H1 (cell line): ENCODE measurements around the gene DBNL. TPM values are rescaled to one million over a fixed set of nuclear protein-coding genes. Genes with fewer than 3 reads are reported as not detected.

Source experiments
- CTCF ChIA-PET: fragments of 300-600 bp; sonication (Branson Sonifier 250); formaldehyde crosslinking; loops from one replicate; lab custom pipeline; 2021; ENCODE audit not compliant: partially characterized antibody; lab: Charles Lee
- POLR2A ChIA-PET: fragments of 300-600 bp; sonication (Branson Sonifier 250); formaldehyde crosslinking; loops from one replicate; lab custom pipeline; 2021; ENCODE audit warnings: inconsistent platforms; ENCODE audit not compliant: partially characterized antibody; lab: Charles Lee
- DNase-seq, 2 experiments: peaks; one replicate each; pipeline versions ENCODE4 v3.0.0 to v3.0.0-alpha.2; 2010 to 2022; ENCODE audit warnings: low spot score in 2 of 2, low read depth in 1 of 2, mixed read lengths in 1 of 2
- FAIRE-seq: peaks from 2 replicates; lab custom pipeline; 2011; peaks lifted over from hg19 to GRCh38; lab: Jason Lieb, UNC
- H2AFZ ChIP-seq: 2 replicates; pipeline ENCODE4 v1.8.1; 2012; ENCODE audit warnings: low read length, inconsistent platforms
- H2AK5ac ChIP-seq: 2 replicates; pipeline ENCODE4 v1.6.1; 2013; ENCODE audit warnings: low read depth, low read length
- H2BK120ac ChIP-seq: replicated peaks from 2 replicates; pipeline ENCODE3; 2013; ENCODE audit warnings: low read depth, low read length, inconsistent platforms
- H2BK12ac ChIP-seq: 2 replicates; pipeline ENCODE4 v1.6.1; 2013; ENCODE audit warnings: low read depth, low read length
- H2BK15ac ChIP-seq: 2 replicates; pipeline ENCODE4 v1.6.1; 2013; ENCODE audit warnings: low read length
- H2BK20ac ChIP-seq: 2 replicates; pipeline ENCODE4 v1.6.1; 2013; ENCODE audit warnings: low read length
- H2BK5ac ChIP-seq: 2 replicates; pipeline ENCODE4 v1.6.1; 2013; ENCODE audit warnings: low read depth, low read length
- H3K14ac ChIP-seq: 2 replicates; pipeline ENCODE4 v1.6.1; 2013; ENCODE audit warnings: inconsistent platforms; ENCODE audit not compliant: insufficient read length
- H3K18ac ChIP-seq: 2 replicates; pipeline ENCODE4 v1.6.1; 2013; ENCODE audit warnings: low read length; ENCODE audit errors: extremely low read depth
- H3K23ac ChIP-seq: 2 replicates; pipeline ENCODE4 v1.6.1; 2013; ENCODE audit warnings: inconsistent platforms; ENCODE audit not compliant: insufficient read length
- H3K23me2 ChIP-seq: 2 replicates; pipeline ENCODE4 v1.6.1; 2013; ENCODE audit warnings: low read depth, low read length
- H3K27ac ChIP-seq: 2 replicates; pipeline ENCODE4 v1.6.1; 2011; ENCODE audit warnings: low read depth, low read length, inconsistent platforms
- H3K27me3 ChIP-seq, 4 experiments: replicated peaks in 1 of 4; 1 replicate in 1 of 4; 2 replicates in 3 of 4; pipeline versions ENCODE4 v1.6.1 to v1.8.1; 2011 to 2013; ENCODE audit warnings: low read length in 3 of 4, mild to moderate bottlenecking in 3 of 4, inconsistent platforms in 2 of 4, mixed read lengths in 2 of 4, moderate library complexity in 1 of 4; ENCODE audit not compliant: control insufficient read depth in 3 of 4, insufficient read depth in 3 of 4; ENCODE audit errors: extremely low read depth in 1 of 4
- H3K36me3 ChIP-seq, 4 experiments: 2 replicates each; pipeline versions ENCODE4 v1.6.1 to v1.8.1; 2011 to 2013; ENCODE audit warnings: mild to moderate bottlenecking in 4 of 4, low read length in 3 of 4, moderate library complexity in 2 of 4, control low read depth in 1 of 4, inconsistent platforms in 1 of 4; ENCODE audit not compliant: insufficient read depth in 4 of 4, control insufficient read depth in 2 of 4
- H3K4ac ChIP-seq: replicated peaks from 2 replicates; pipeline ENCODE3; 2013; ENCODE audit warnings: low read length, low read depth, mixed read lengths, inconsistent platforms; ENCODE audit not compliant: insufficient read length
- H3K4me1 ChIP-seq, 4 experiments: replicated peaks in 1 of 4; 1 replicate in 1 of 4; 2 replicates in 3 of 4; pipeline versions ENCODE4 v1.6.1 to v1.8.1; 2011 to 2013; ENCODE audit warnings: low read length in 3 of 4, inconsistent platforms in 2 of 4, mixed read lengths in 1 of 4; ENCODE audit not compliant: insufficient read depth in 4 of 4, control insufficient read depth in 3 of 4
- H3K4me2 ChIP-seq, 2 experiments: 2 replicates each; pipeline versions ENCODE4 v1.6.1 to v1.8.1; 2011 to 2013; ENCODE audit warnings: low read depth in 2 of 2, low read length in 2 of 2, control low read depth in 1 of 2, inconsistent platforms in 1 of 2, mild to moderate bottlenecking in 1 of 2; ENCODE audit not compliant: insufficient read depth in 1 of 2
- H3K4me3 ChIP-seq, 4 experiments: fragments of 200-600, 300-600 bp in 1 of 4; sonication (generic), shearing (Covaris generic), sonication (Bioruptor Twin) in 1 of 4; 2 replicates each; pipeline versions ENCODE4 v1.5.1 to v1.8.1; 2011 to 2016; ENCODE audit warnings: low read length in 4 of 4, low read depth in 3 of 4, control low read depth in 2 of 4, inconsistent platforms in 2 of 4, mild to moderate bottlenecking in 2 of 4, mixed read lengths in 1 of 4, moderate library complexity in 1 of 4; ENCODE audit not compliant: insufficient read depth in 2 of 4; ENCODE audit errors: extremely low read depth in 1 of 4
- H3K56ac ChIP-seq: replicated peaks from 2 replicates; pipeline ENCODE3; 2013; ENCODE audit warnings: low read depth, mild to moderate bottlenecking, mixed read lengths, low read length, inconsistent platforms; ENCODE audit not compliant: insufficient read length
- H3K79me1 ChIP-seq: 2 replicates; pipeline ENCODE4 v1.6.1; 2013; ENCODE audit warnings: low read depth, low read length, control low read depth
- H3K79me2 ChIP-seq, 2 experiments: 2 replicates each; pipeline versions ENCODE4 v1.6.1 to v1.8.1; 2012 to 2013; ENCODE audit warnings: low read length in 2 of 2, mild to moderate bottlenecking in 2 of 2, inconsistent platforms in 1 of 2; ENCODE audit not compliant: insufficient read depth in 2 of 2, control insufficient read depth in 1 of 2
- H3K9ac ChIP-seq, 4 experiments: replicated peaks in 1 of 4; 1 replicate in 1 of 4; 2 replicates in 3 of 4; pipeline versions ENCODE4 v1.6.1 to v1.8.1; 2011 to 2013; ENCODE audit warnings: low read depth in 3 of 4, low read length in 3 of 4, control low read depth in 2 of 4, mild to moderate bottlenecking in 2 of 4, moderate library complexity in 2 of 4, inconsistent platforms in 1 of 4; ENCODE audit errors: extremely low read depth in 1 of 4
- H3K9me3 ChIP-seq, 2 experiments: 2 replicates each; pipeline versions ENCODE4 v1.6.1 to v1.8.1; 2012 to 2013; ENCODE audit warnings: mild to moderate bottlenecking in 2 of 2, moderate library complexity in 2 of 2, control low read depth in 1 of 2, inconsistent platforms in 1 of 2, low read depth in 1 of 2, low read length in 1 of 2, mixed read lengths in 1 of 2; ENCODE audit not compliant: insufficient read depth in 2 of 2
- H4K20me1 ChIP-seq, 2 experiments: replicated peaks in 1 of 2; 2 replicates each; pipeline versions ENCODE3 to v1.8.1; 2011 to 2013; ENCODE audit warnings: inconsistent platforms in 2 of 2, low read length in 2 of 2, mild to moderate bottlenecking in 1 of 2; ENCODE audit not compliant: insufficient read depth in 2 of 2, control insufficient read depth in 1 of 2
- H4K5ac ChIP-seq: 2 replicates; pipeline ENCODE4 v1.6.1; 2013; ENCODE audit warnings: low read length, low read depth, mixed read lengths, inconsistent platforms; ENCODE audit not compliant: insufficient read length
- H4K8ac ChIP-seq: 2 replicates; pipeline ENCODE4 v1.8.0; 2013; ENCODE audit warnings: mild to moderate bottlenecking, moderate library complexity, low read length, inconsistent platforms; ENCODE audit not compliant: insufficient read depth; ENCODE audit errors: extremely low read depth
- H4K91ac ChIP-seq: replicated peaks from 2 replicates; pipeline ENCODE3; 2013; ENCODE audit warnings: low read length, mixed read lengths, inconsistent platforms; ENCODE audit not compliant: insufficient read length
- SP4 ChIP-seq: IDR thresholded peaks from 2 replicates; pipeline ENCODE4 v1.6.1; 2012; ENCODE audit warnings: low read length, inconsistent platforms
- TEAD4 ChIP-seq: IDR thresholded peaks from 2 replicates; pipeline ENCODE4 v1.6.1; 2012; ENCODE audit warnings: low read depth, low read length, inconsistent platforms, mixed read lengths
- WGBS, 2 experiments: shearing (Covaris generic) in 1 of 2; methylation state at CpG; one replicate each; pipeline versions ENCODE4 v1.1.6 to v1.1.7; 2013 to 2015; ENCODE audit warnings: low lambda C conversion rate in 2 of 2, mixed read lengths in 2 of 2, inconsistent platforms in 1 of 2, low coverage in 1 of 2, missing lambda C conversion rate in 1 of 2; ENCODE audit not compliant: insufficient replicate concordance in 2 of 2, insufficient coverage in 1 of 2, insufficient read length in 1 of 2; ENCODE audit errors: extremely low coverage in 1 of 2, missing lambda C conversion rate in 1 of 2; 5-methylcytosine and 5-hydroxymethylcytosine counted together
- polyA plus RNA-seq, 7 experiments: library from polyadenylated mRNA; depleted of rRNA in 3 of 7; stranded (reverse) in 5 of 7; unstranded in 2 of 7; fragments of >200 nt in 5 of 7; fragments of 200-250 nt in 2 of 7; gene quantifications; 1 replicate in 5 of 7; 2 replicates in 1 of 7; 4 replicates in 1 of 7; pipeline versions ENCODE4 v1.2.1 to v1.2.3, GENCODE V29; 2011 to 2013; ENCODE audit warnings: missing spikeins in 2 of 7, mixed read lengths in 2 of 7
- total RNA-seq: library from RNA; stranded (reverse); fragmentation: NEBNext Ultra II Directional; extraction: Animal tissue kit (Norgen Biotek cat#: 25700); gene quantifications from 2 replicates; pipeline ENCODE4 v1.2.1, GENCODE V29; 2021

DBNL gene
- total and polyA plus RNA-seq, 2 of the 8 experiments (the other 6 are each of a cell fraction or from before 2014, with no cell fraction given), result 30.9 to 56.6 TPM

GRCh38 chr7:44080118-44080517 is 35.6 kb downstream of the DBNL start:
- 94% methylated on average over 5 of the region's 5 CpGs; no CpG with 5 or more reads in 1 of the 2 experiments for WGBS, 2 experiments
- no peak overlapping the region for H3K9ac ChIP-seq

More at GRCh38 chr7:44080118-44080517, 35.6 kb downstream of the DBNL start:
- Histone ChIP-seq H3K9me3 (no peaks in the 10 kb centered on the region), H3K79me1 (no peaks in the 10 kb centered on the region), H2BK20ac (no peak overlapping the region), H3K4me3 (no peak overlapping the region), H3K4me2 (no peak overlapping the region), H3K23ac (no peak overlapping the region), H2AFZ (no peak overlapping the region), H3K27me3 (no peaks in the 10 kb centered on the region; a peak in 2 of 7 replicates), H3K4me1 (no peaks in the 10 kb centered on the region), H3K36me3 (peaks cover 12 to 20% (median 14%) of the 10 kb centered on the region in 4 experiments), H3K23me2 (peaks cover 4% of the 10 kb centered on the region; the same call in 1 of the 2 replicates), H3K27ac (no peak overlapping the region), H3K4ac (no peak overlapping the region), H4K5ac (no peak overlapping the region), H4K8ac (no peak overlapping the region), H4K91ac (no peak overlapping the region), H2BK15ac (no peak overlapping the region), H3K79me2 (no peaks in the 10 kb centered on the region), H2BK12ac (no peak overlapping the region), H4K20me1 (peaks cover 0 to 5% of the 10 kb centered on the region in 2 experiments), H2BK120ac (no peak overlapping the region), H3K18ac (no peak overlapping the region), H2BK5ac (no peak overlapping the region), H2AK5ac (no peak overlapping the region), H3K14ac (no peak overlapping the region), H3K56ac (no peak overlapping the region)
- DNase-seq, result no peak
- POLR2A ChIA-PET, result interaction anchor here (1.5 kb wide), 2 partner anchors 12 to 14 kb away, joined by 3 to 9 read pairs; partner anchors contain the start of gene PGAM2
- FAIRE-seq, result no peak
- no peak for TF ChIP-seq SP4
- no peak for TF ChIP-seq TEAD4
- CTCF ChIA-PET, result interaction anchor here (0.6 to 1.8 kb wide), 4 partner anchors 8 to 1044 kb away, joined by 3 to 10 read pairs (median 3); no protein-coding TSS in a partner anchor
